ENCODE results near the gene PPM1H.

The PPM1H gene

GRCh38 chr12:62693376-62694050, 241.4 kb downstream of the PPM1H start:
- H3K4me1 ChIP-seq (ENCODE audit: control insufficient read depth, insufficient read depth, low read length): no peaks in the 10 kb centered on the region
- no peak overlapping the region for H3K27ac ChIP-seq (ENCODE audit: extremely low read depth, low read depth, low read length)
- CTCF ChIA-PET: no interaction called here
- no peak overlapping the region for H3K4me3 ChIP-seq (ENCODE audit: low read depth, low read length)
- H3K36me3 ChIP-seq (ENCODE audit: control insufficient read depth in 2 of 2, insufficient read depth in 1 of 2, low read length in 2 of 2): peaks cover 0 to 39% of the 10 kb centered on the region in 2 experiments; a peak in 1 of 3 replicates
- no peaks in the 10 kb centered on the region for H3K9me3 ChIP-seq (ENCODE audit: control insufficient read depth, insufficient read depth, low read depth, low read length)
- POLR2A ChIA-PET: no interaction called here
- TF ChIP-seq, protein P1, sequence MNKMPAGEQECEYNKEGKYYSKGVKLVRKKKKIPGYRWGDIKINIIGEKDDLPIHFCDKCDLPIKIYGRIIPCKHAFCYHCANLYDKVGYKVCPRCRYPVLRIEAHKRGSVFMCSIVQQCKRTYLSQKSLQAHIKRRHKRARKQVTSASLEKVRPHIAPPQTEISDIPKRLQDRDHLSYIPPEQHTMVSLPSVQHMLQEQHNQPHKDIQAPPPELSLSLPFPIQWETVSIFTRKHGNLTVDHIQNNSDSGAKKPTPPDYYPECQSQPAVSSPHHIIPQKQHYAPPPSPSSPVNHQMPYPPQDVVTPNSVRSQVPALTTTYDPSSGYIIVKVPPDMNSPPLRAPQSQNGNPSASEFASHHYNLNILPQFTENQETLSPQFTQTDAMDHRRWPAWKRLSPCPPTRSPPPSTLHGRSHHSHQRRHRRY (tag by site-specific recombination; IDR thresholded peaks at IDR 0.05): no peak
- TF ChIP-seq EGR2 (tag by site-specific recombination; IDR thresholded peaks at IDR 0.05; ENCODE audit: low read depth): peak; percentile 45
- TF ChIP-seq ZFHX2 (tag by site-specific recombination; conservative IDR thresholded peaks at IDR 0.05): peak; percentile 49; the same call in 1 of the 2 replicates

DNA sequence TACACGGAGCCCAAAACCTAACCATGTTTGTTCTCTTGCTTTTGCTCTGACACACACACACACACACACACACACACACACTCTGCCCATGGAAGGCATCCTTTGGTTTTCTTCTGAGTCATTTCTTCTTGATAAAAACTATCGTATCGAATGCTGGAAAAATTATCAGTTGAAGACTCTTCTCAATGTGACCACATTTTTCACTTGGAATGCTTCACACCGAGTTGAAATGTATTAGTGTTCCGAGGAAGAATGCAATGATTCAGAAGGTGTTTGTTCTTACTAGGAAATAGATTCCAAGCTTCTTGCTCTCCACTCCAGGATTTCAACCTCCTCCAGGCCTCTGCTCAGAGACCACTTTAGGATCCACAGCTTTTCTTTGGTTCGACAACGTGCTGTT, 242.1 kb downstream of the PPM1H start:
- no peaks in the 10 kb centered on the region for H3K9me3 ChIP-seq (ENCODE audit: control insufficient read depth, insufficient read depth, low read depth, low read length)
- no peaks in the 10 kb centered on the region for H3K4me1 ChIP-seq (ENCODE audit: control insufficient read depth, insufficient read depth, low read length)
- ChIA-PET CTCF (no interaction called here), POLR2A (no interaction called here)
- TF ChIP-seq KLF1 (tag by site-specific recombination; IDR thresholded peaks at IDR 0.05) (no peak), ZNF529 (tag by site-specific recombination; IDR thresholded peaks at IDR 0.05; ENCODE audit: insufficient replicate concordance) (no peak), ZNF670 (tag by site-specific recombination; IDR thresholded peaks at IDR 0.05; ENCODE audit: low read depth) (no peak), SCRT2 (tag by site-specific recombination; IDR thresholded peaks at IDR 0.05) (no peak), ZNF211 (tag by site-specific recombination; IDR thresholded peaks at IDR 0.05; ENCODE audit: low read depth) (no peak), ZFP69B (tag by site-specific recombination; IDR thresholded peaks at IDR 0.05) (no peak), ZNF239 (tag by site-specific recombination; IDR thresholded peaks at IDR 0.05) (no peak), TRIM28 (IDR thresholded peaks at IDR 0.05; ENCODE audit: borderline replicate concordance, low read length) (no peak), GLIS1 (tag by site-specific recombination; IDR thresholded peaks at IDR 0.05) (no peak)
- peaks cover 0 to 42% of the 10 kb centered on the region in 2 experiments; a peak in 2 of 3 replicates for H3K36me3 ChIP-seq (ENCODE audit: control insufficient read depth in 2 of 2, insufficient read depth in 1 of 2, low read length in 2 of 2)
- H3K4me3 ChIP-seq (ENCODE audit: low read depth, low read length): no peak overlapping the region
- H3K27ac ChIP-seq (ENCODE audit: extremely low read depth, low read depth, low read length): no peak overlapping the region

DNA sequence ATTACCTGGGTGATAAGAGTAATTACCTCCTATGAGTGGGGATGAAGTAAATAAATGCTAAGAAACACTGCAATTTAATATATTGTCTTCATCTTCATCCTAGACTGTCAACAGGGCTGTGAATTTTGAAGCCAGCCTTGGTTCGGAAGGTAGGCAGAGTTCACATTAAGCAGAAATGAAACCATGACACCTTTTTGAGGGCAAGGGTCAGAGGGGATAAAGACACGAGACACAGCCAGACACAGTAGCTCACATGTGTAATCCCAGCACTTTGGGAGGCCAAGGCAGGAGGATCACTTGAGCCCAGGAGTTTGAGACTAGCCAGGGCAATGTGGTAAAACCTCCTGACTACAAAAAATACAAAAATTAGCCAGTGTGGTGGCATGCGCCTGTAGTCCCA, 243.6 kb downstream of the PPM1H start:
- no peaks in the 10 kb centered on the region for H3K9me3 ChIP-seq (ENCODE audit: control insufficient read depth, insufficient read depth, low read depth, low read length)
- TF ChIP-seq ZNF174 (tag by site-specific recombination; IDR thresholded peaks at IDR 0.05) (no peak), KLF17 (tag by site-specific recombination; IDR thresholded peaks at IDR 0.05) (no peak), YY1 (tag by site-specific recombination; IDR thresholded peaks at IDR 0.05) (no peak), ZNF24 (tag by site-specific recombination; IDR thresholded peaks at IDR 0.05) (no peak), SCRT1 (tag by site-specific recombination; IDR thresholded peaks at IDR 0.05; ENCODE audit: borderline replicate concordance) (no peak), ZNF37A (tag by site-specific recombination; IDR thresholded peaks at IDR 0.05) (no peak), ZNF785 (tag by site-specific recombination; IDR thresholded peaks at IDR 0.05) (no peak), BCL6B (tag by site-specific recombination; IDR thresholded peaks at IDR 0.05) (no peak), ZXDB (tag by site-specific recombination; IDR thresholded peaks at IDR 0.05) (no peak), ZNF354C (tag by site-specific recombination; IDR thresholded peaks at IDR 0.05; ENCODE audit: borderline replicate concordance, low read depth) (no peak), ZNF561 (tag by site-specific recombination; IDR thresholded peaks at IDR 0.05; ENCODE audit: borderline replicate concordance) (no peak), ZNF843 (tag by site-specific recombination; IDR thresholded peaks at IDR 0.05) (no peak), ZNF558 (tag by site-specific recombination; IDR thresholded peaks at IDR 0.05) (no peak), ZNF223 (tag by site-specific recombination; IDR thresholded peaks at IDR 0.05) (no peak), IKZF3 (tag by site-specific recombination; IDR thresholded peaks at IDR 0.05) (no peak), ZNF768 (tag by site-specific recombination; IDR thresholded peaks at IDR 0.05) (no peak)
- TF ChIP-seq, protein P2, sequence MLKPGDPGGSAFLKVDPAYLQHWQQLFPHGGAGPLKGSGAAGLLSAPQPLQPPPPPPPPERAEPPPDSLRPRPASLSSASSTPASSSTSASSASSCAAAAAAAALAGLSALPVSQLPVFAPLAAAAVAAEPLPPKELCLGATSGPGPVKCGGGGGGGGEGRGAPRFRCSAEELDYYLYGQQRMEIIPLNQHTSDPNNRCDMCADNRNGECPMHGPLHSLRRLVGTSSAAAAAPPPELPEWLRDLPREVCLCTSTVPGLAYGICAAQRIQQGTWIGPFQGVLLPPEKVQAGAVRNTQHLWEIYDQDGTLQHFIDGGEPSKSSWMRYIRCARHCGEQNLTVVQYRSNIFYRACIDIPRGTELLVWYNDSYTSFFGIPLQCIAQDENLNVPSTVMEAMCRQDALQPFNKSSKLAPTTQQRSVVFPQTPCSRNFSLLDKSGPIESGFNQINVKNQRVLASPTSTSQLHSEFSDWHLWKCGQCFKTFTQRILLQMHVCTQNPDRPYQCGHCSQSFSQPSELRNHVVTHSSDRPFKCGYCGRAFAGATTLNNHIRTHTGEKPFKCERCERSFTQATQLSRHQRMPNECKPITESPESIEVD (tag by site-specific recombination; IDR thresholded peaks at IDR 0.05): no peak
- H3K4me3 ChIP-seq (ENCODE audit: low read depth, low read length): no peak overlapping the region
- H3K4me1 ChIP-seq (ENCODE audit: control insufficient read depth, insufficient read depth, low read length): no peaks in the 10 kb centered on the region
- H3K36me3 ChIP-seq (ENCODE audit: control insufficient read depth in 2 of 2, insufficient read depth in 1 of 2, low read length in 2 of 2): peaks cover 4 to 51% of the 10 kb centered on the region in 2 experiments; a peak in 2 of 3 replicates
- CTCF ChIA-PET: no interaction called here
- POLR2A ChIA-PET: no interaction called here
- H3K27ac ChIP-seq (ENCODE audit: extremely low read depth, low read depth, low read length): no peak overlapping the region
